Mesendoderm (in vitro differentiated cells): Measurements from ENCODE around the gene CAB39L.

Source experiments
- DNase-seq: peaks from one replicate; pipeline ENCODE4 v3.0.0; 2013
- H2AK5ac ChIP-seq: 2 replicates; pipeline ENCODE4 v1.6.1; 2013; ENCODE audit warnings: low read length, inconsistent platforms
- H2BK120ac ChIP-seq: 2 replicates; pipeline ENCODE4 v1.6.1; 2013; ENCODE audit warnings: low read depth, mild to moderate bottlenecking, low read length, moderate library complexity, mixed read lengths
- H2BK15ac ChIP-seq: replicated peaks from 2 replicates; pipeline ENCODE4 v1.6.1; 2013; ENCODE audit warnings: low read depth, mild to moderate bottlenecking, moderate library complexity
- H2BK5ac ChIP-seq: 2 replicates; pipeline ENCODE4 v1.6.1; 2013; ENCODE audit warnings: low read length, inconsistent platforms
- H3K18ac ChIP-seq: 2 replicates; pipeline ENCODE4 v1.6.1; 2013; ENCODE audit warnings: mild to moderate bottlenecking, low read length, mixed read lengths
- H3K23ac ChIP-seq: one replicate; pipeline ENCODE4 v1.6.1; 2013; ENCODE audit warnings: low read length
- H3K27ac ChIP-seq: 2 replicates; pipeline ENCODE4 v1.5.1; 2013; ENCODE audit warnings: low read depth, mild to moderate bottlenecking, inconsistent platforms, low read length, moderate library complexity
- H3K27me3 ChIP-seq: 2 replicates; pipeline ENCODE4 v1.6.1; 2013; ENCODE audit warnings: low read length, control low read depth, mild to moderate bottlenecking, inconsistent platforms; ENCODE audit not compliant: insufficient read depth, poor library complexity
- H3K36me3 ChIP-seq: 2 replicates; pipeline ENCODE4 v1.6.1; 2013; ENCODE audit warnings: low read length, inconsistent platforms; ENCODE audit not compliant: control insufficient read depth, insufficient read depth
- H3K4ac ChIP-seq: one replicate; pipeline ENCODE4 v1.6.1; 2013; ENCODE audit warnings: low read depth, mild to moderate bottlenecking, low read length, moderate library complexity
- H3K4me1 ChIP-seq: 2 replicates; pipeline ENCODE4 v1.6.1; 2013; ENCODE audit warnings: low read depth, low read length, inconsistent platforms; ENCODE audit not compliant: control insufficient read depth
- H3K4me2 ChIP-seq: 2 replicates; pipeline ENCODE4 v1.6.1; 2013; ENCODE audit warnings: low read length
- H3K4me3 ChIP-seq: 2 replicates; pipeline ENCODE4 v1.5.1; 2013; ENCODE audit warnings: mild to moderate bottlenecking, low read length
- H3K56ac ChIP-seq: one replicate; pipeline ENCODE4 v1.6.1; 2013; ENCODE audit warnings: low read length
- H3K79me1 ChIP-seq: 2 replicates; pipeline ENCODE4 v1.6.1; 2013; ENCODE audit warnings: low read length, inconsistent platforms
- H3K79me2 ChIP-seq: 2 replicates; pipeline ENCODE4 v1.6.1; 2013; ENCODE audit warnings: mild to moderate bottlenecking, low read length; ENCODE audit not compliant: control insufficient read depth, insufficient read depth
- H3K9ac ChIP-seq: 2 replicates; pipeline ENCODE4 v1.6.1; 2013; ENCODE audit warnings: low read length, inconsistent platforms
- H4K5ac ChIP-seq: one replicate; pipeline ENCODE4 v1.6.1; 2013; ENCODE audit warnings: low read length
- H4K8ac ChIP-seq: one replicate; pipeline ENCODE4 v1.6.1; 2013; ENCODE audit warnings: low read depth, mild to moderate bottlenecking, control low read depth, low read length, moderate library complexity
- WGBS: extraction: QIAGEN DNeasy Blood & Tissue Kit; methylation state at CpG from one replicate; pipeline ENCODE4 v1.1.7; 2013; ENCODE audit warnings: low lambda C conversion rate, missing lambda C conversion rate; ENCODE audit not compliant: insufficient coverage; ENCODE audit errors: extremely low coverage; 5-methylcytosine and 5-hydroxymethylcytosine counted together

The CAB39L gene

GRCh38 chr13:49439609-49440008 is 4.3 kb downstream of the CAB39L start:
- Histone ChIP-seq H4K8ac (no peak overlapping the region), H3K79me1 (no peaks in the 10 kb centered on the region), H3K36me3 (no peaks in the 10 kb centered on the region), H2BK5ac (no peak overlapping the region), H3K79me2 (no peaks in the 10 kb centered on the region), H3K27me3 (no peaks in the 10 kb centered on the region), H3K56ac (no peak overlapping the region), H3K23ac (no peak overlapping the region), H2BK120ac (no peak overlapping the region), H3K4ac (no peak overlapping the region), H3K18ac (no peak overlapping the region), H3K4me1 (no peaks in the 10 kb centered on the region), H3K4me2 (no peak overlapping the region), H4K5ac (no peak overlapping the region), H2AK5ac (no peak overlapping the region), H3K9ac (no peak overlapping the region), H3K27ac (no peak overlapping the region), H2BK15ac (no peak overlapping the region), H3K4me3 (no peak overlapping the region)
- DNase-seq: no peak
- WGBS: no CpG with 5 or more reads among the region's 2 CpGs

- Histone ChIP-seq H3K9ac (no peak overlapping the region), H3K23ac (no peak overlapping the region), H3K56ac (no peak overlapping the region), H3K79me2 (no peaks in the 10 kb centered on the region), H3K18ac (no peak overlapping the region), H4K8ac (no peak overlapping the region), H3K27ac (no peak overlapping the region), H3K4ac (no peak overlapping the region), H3K79me1 (no peaks in the 10 kb centered on the region), H2BK15ac (no peak overlapping the region), H3K4me3 (no peak overlapping the region), H2AK5ac (no peak overlapping the region), H3K36me3 (no peaks in the 10 kb centered on the region), H3K4me1 (no peaks in the 10 kb centered on the region), H4K5ac (no peak overlapping the region), H2BK120ac (no peak overlapping the region), H2BK5ac (no peak overlapping the region), H3K27me3 (no peaks in the 10 kb centered on the region), H3K4me2 (no peak overlapping the region)
- no peak for DNase-seq
- WGBS: no CpG with 5 or more reads among the region's 7 CpGs
Measured at GRCh38 chr13:49437705-49438104, 6.2 kb downstream of the CAB39L start.

DNA sequence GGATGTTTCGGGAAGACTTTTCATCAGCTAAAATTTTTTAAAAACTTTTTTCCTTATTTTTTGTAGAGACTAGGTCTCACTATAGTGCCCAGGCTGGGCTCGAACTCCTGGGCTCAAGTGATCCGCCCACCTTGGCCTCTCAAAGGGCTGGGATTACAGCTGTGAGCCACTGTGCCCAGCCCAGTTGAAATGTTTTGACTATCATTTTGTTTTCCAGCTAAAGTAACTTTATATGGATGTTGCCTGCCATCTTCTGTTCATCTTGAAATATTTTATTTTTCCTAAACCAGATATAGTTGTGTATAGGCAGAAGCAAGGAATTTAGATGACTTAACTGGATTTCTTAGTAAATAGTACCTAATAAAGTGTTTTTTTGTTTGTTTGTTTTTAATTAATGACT is 7.0 kb downstream of the CAB39L start:
- no peak for DNase-seq
- WGBS: no CpG with 5 or more reads among the region's 3 CpGs
- H3K18ac ChIP-seq: no peak overlapping the region
- H3K9ac ChIP-seq: no peak overlapping the region
- H3K36me3 ChIP-seq: no peaks in the 10 kb centered on the region
- H4K5ac ChIP-seq: no peak overlapping the region
- no peak overlapping the region for H2BK15ac ChIP-seq
- no peak overlapping the region for H3K4me3 ChIP-seq
- H3K4me1 ChIP-seq: no peaks in the 10 kb centered on the region
- no peak overlapping the region for H3K27ac ChIP-seq
- H4K8ac ChIP-seq: no peak overlapping the region
- H2AK5ac ChIP-seq: no peak overlapping the region
- H2BK5ac ChIP-seq: no peak overlapping the region
- no peak overlapping the region for H3K56ac ChIP-seq
- no peaks in the 10 kb centered on the region for H3K79me1 ChIP-seq
- H3K79me2 ChIP-seq: no peaks in the 10 kb centered on the region
- H3K27me3 ChIP-seq: no peaks in the 10 kb centered on the region
- no peak overlapping the region for H2BK120ac ChIP-seq
- no peak overlapping the region for H3K23ac ChIP-seq
- no peak overlapping the region for H3K4ac ChIP-seq
- no peak overlapping the region for H3K4me2 ChIP-seq

- WGBS: no CpG with 5 or more reads among the region's 1 CpG
- Histone ChIP-seq H3K4me1 (no peaks in the 10 kb centered on the region), H4K5ac (no peak overlapping the region), H3K4ac (no peak overlapping the region), H3K27me3 (no peaks in the 10 kb centered on the region), H3K56ac (no peak overlapping the region), H2BK15ac (no peak overlapping the region), H3K4me3 (no peak overlapping the region), H4K8ac (no peak overlapping the region), H3K79me2 (no peaks in the 10 kb centered on the region), H2AK5ac (no peak overlapping the region), H3K4me2 (no peak overlapping the region), H3K79me1 (no peaks in the 10 kb centered on the region), H3K27ac (no peak overlapping the region), H2BK120ac (no peak overlapping the region), H3K18ac (no peak overlapping the region), H3K36me3 (no peaks in the 10 kb centered on the region), H3K23ac (no peak overlapping the region), H3K9ac (no peak overlapping the region), H2BK5ac (no peak overlapping the region)
- no peak for DNase-seq
Measured at GRCh38 chr13:49435992-49436391, 7.9 kb downstream of the CAB39L start.

DNA sequence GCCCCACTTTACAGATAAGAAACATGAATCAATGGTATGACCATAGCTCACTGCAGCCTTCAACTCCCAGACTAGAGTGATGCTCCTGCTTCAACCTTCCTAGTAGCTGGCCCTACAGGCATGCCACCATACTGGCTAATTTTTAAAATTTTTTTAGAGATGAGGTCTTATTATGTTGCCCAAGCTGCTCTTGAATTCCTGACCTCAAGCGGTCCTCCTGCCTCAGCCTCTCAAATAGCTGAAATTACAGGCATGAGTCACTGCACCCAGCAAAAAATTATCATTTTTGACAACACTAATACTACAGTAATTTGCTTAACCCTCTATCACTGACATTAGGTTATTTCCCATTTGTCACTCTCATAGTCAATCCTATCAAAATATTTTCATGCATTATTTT is 14.7 kb downstream of the CAB39L start:
- WGBS: no CpG with 5 or more reads among the region's 1 CpG
- no peak overlapping the region for H3K18ac ChIP-seq
- H3K36me3 ChIP-seq: no peaks in the 10 kb centered on the region
- H3K79me1 ChIP-seq: no peaks in the 10 kb centered on the region
- H3K4me2 ChIP-seq: no peak overlapping the region
- H3K4me1 ChIP-seq: no peaks in the 10 kb centered on the region
- H3K4me3 ChIP-seq: no peak overlapping the region
- no peak overlapping the region for H3K23ac ChIP-seq
- no peak overlapping the region for H3K27ac ChIP-seq
- H3K27me3 ChIP-seq: no peaks in the 10 kb centered on the region
- no peak overlapping the region for H2BK15ac ChIP-seq
- no peak overlapping the region for H4K8ac ChIP-seq
- H3K4ac ChIP-seq: no peak overlapping the region
- no peak overlapping the region for H3K9ac ChIP-seq
- DNase-seq: no peak
- H2AK5ac ChIP-seq: no peak overlapping the region
- H2BK120ac ChIP-seq: no peak overlapping the region
- no peak overlapping the region for H2BK5ac ChIP-seq
- no peak overlapping the region for H4K5ac ChIP-seq
- no peak overlapping the region for H3K56ac ChIP-seq
- H3K79me2 ChIP-seq: no peaks in the 10 kb centered on the region

DNA sequence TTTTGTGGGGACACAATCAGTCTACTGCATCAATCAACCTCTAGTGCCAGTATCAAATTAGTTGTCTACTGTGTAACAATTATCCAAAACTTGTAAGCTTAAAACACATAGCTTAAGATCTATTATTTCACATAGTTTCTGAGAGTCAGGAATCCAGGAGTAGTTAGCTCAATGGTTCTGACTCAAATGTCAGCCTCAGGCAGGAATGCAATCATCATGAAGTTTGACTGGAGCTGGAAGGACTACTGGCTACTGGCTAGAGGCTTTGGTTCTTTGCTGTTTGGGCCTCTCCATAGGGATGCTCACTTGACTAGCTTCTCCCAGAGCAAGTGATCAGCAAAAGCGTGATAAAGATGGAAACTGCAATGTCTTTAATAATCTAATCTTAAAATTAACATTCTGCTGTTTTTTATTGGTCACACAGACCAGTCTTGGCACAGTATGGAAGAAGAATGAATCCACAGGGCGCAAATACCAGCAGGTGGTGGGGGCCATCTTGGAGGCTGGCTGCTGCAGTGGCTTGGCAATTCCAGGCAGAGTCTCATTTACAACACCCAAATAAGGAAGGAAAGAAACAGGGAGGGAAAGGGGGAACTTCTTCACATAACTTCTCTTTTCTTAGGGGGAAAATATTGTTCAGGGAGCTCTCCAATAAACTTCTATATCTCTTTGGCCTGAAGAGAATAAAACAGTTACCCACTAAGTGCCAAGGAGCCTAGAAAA is 15.7 kb downstream of the CAB39L start:
- no peak overlapping the region for H3K4ac ChIP-seq
- H3K4me2 ChIP-seq: no peak overlapping the region
- no peaks in the 10 kb centered on the region for H3K79me2 ChIP-seq
- H3K4me3 ChIP-seq: no peak overlapping the region
- no peak overlapping the region for H3K27ac ChIP-seq
- no peak overlapping the region for H4K5ac ChIP-seq
- H3K79me1 ChIP-seq: no peaks in the 10 kb centered on the region
- no peak overlapping the region for H2BK5ac ChIP-seq
- H3K18ac ChIP-seq: no peak overlapping the region
- H2BK15ac ChIP-seq: no peak overlapping the region
- no peak overlapping the region for H3K9ac ChIP-seq
- no peak overlapping the region for H3K23ac ChIP-seq
- no peak overlapping the region for H2AK5ac ChIP-seq
- DNase-seq: no peak
- no peak overlapping the region for H4K8ac ChIP-seq
- no peak overlapping the region for H3K56ac ChIP-seq
- H2BK120ac ChIP-seq: no peak overlapping the region
- no peaks in the 10 kb centered on the region for H3K4me1 ChIP-seq
- no peaks in the 10 kb centered on the region for H3K27me3 ChIP-seq
- WGBS: no CpG with 5 or more reads among the region's 2 CpGs
- H3K36me3 ChIP-seq: no peaks in the 10 kb centered on the region
